Activated T-cell treated with anti-CD3 and anti-CD28 coated beads, Interleukin-2, amount 50 U/mL, for 72 hours (primary cell): ENCODE results near the gene SEC14L2. TPM values are rescaled to one million over a fixed set of nuclear protein-coding genes. Genes with fewer than 3 reads are reported as not detected.

Experiments used
- ATAC-seq, 2 donors: fragments of 150-1000 bp; cut with Tn5 transposase; replicated peaks in 1 of 2; 2 replicates each; pipeline ENCODE4 v1.10.0; 2021; ENCODE audit warnings: moderate library complexity in 2 of 2, mild to moderate bottlenecking in 1 of 2
- DNase-seq, 2 donors: peaks; one replicate each; pipeline ENCODE4 v3.0.0; 2021 to 2022; ENCODE audit warnings: mixed read lengths in 1 of 2
- H3K27ac Mint-ChIP-seq: one replicate; pipeline ENCODE4 v1.8.0; 2022; ENCODE audit warnings: mild to moderate bottlenecking, moderate library complexity, mixed read lengths
- H3K27me3 Mint-ChIP-seq: one replicate; pipeline ENCODE4 v1.8.0; 2022; ENCODE audit warnings: low read depth, mixed read lengths
- H3K36me3 Mint-ChIP-seq, 2 donors: one replicate each; pipeline ENCODE4 v1.8.0; 2022; ENCODE audit warnings: mixed read lengths in 2 of 2, mild to moderate bottlenecking in 1 of 2; ENCODE audit not compliant: insufficient read depth in 2 of 2
- H3K4me1 Mint-ChIP-seq: one replicate; pipeline ENCODE4 v1.8.0; 2022; ENCODE audit warnings: low read depth, mixed read lengths
- H3K4me3 Mint-ChIP-seq, 2 donors: one replicate each; pipeline ENCODE4 v1.8.0; 2022; ENCODE audit warnings: mild to moderate bottlenecking in 2 of 2, mixed read lengths in 2 of 2, moderate library complexity in 2 of 2
- H3K9me3 Mint-ChIP-seq, 2 donors: one replicate each; pipeline ENCODE4 v1.8.0; 2022; ENCODE audit warnings: mixed read lengths in 2 of 2
- total RNA-seq, 2 donors: library from RNA; stranded (reverse); gene quantifications; one replicate each; pipeline ENCODE4 v1.2.3, GENCODE V29; 2022

SEC14L2 gene
- total RNA-seq, 2 donors from 2014 or later: 15.3 to 19.0 TPM

DNA sequence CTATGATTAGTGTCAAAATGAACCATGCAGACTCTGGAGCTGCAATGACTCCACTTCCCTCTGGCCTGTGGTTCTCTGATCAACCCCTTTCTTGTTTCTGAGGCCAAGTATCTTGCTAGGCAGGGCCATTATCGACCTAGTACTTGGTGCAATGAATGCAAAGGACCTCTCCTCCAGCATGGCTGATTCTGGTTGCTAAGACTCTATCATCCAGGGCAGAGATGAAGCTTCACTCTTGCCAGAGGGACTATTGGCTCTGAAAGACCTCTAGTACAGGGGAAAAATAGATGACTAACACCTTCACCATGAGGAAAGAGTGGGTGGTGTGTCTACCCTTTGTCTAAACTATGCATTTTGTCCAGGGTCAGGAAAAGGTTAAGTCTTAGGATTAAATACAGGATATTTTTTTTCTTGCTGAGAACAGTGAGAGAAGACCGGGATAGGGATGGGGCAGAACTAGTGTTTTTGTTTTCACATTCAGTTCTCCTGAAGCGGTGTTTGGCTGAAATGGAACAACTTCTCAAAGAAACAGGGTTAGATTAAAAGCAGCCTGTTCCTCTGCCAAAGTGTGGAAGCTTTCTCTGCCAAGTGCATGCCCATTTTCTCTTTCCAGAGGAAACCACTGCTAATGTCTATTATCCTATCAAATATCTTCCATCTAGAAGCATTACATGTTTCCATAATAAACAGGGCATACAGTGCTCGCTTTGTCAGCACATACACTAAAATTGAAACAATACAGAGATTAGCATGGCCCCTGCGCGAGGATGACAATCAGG is 23.7 kb downstream of the SEC14L2 start:
- peaks cover 3 to 26% of the 10 kb centered on the region in 2 donors for H3K36me3 Mint-ChIP-seq
- H3K9me3 Mint-ChIP-seq: no peaks in the 10 kb centered on the region
- DNase-seq: peak in 1 of 2 donors; percentile 14
- H3K4me3 Mint-ChIP-seq: peak overlapping the region; percentile 81 to 97
- H3K27ac Mint-ChIP-seq: peak overlapping the region; percentile 80
- H3K4me1 Mint-ChIP-seq: peaks cover 43% of the 10 kb centered on the region
- no peaks in the 10 kb centered on the region for H3K27me3 Mint-ChIP-seq
- ATAC-seq: no peak

DNA sequence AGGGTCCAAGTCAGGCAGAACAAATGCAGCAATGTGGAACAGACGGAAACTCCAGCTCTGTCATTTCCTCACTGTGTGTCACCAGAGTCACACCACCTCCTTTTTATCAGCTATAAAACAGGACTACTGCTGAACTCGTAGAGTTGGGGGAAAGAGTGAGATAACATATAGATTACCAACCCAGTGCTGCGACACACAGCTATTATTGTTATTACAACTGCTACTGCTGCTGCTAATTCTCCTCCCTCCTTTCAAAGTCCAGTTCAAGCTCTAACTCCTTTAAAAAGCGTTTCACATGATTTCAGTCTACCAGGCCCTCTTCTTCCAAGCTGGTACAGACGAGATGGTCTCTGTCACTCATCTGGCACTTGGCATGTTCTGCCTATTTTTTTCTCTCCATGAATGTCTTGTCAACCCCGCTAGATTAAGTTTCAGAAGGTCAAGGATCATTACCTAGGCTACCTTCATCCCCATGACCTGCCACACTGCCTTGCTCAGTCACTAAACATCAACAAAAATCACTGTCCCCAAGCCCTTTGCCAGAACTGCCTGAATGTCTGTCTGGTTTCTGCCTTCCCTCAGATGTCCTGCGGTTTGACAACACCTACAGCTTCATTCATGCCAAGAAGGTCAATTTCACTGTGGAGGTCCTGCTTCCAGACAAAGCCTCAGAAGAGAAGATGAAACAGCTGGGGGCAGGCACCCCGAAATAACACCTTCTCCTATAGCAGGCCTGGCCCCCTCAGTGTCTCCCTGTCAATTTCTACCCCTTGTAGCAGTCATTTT is 25.1 kb downstream of the SEC14L2 start:
- ATAC-seq: no peak
- Mint-ChIP-seq H3K36me3 (peaks cover 3 to 18% of the 10 kb centered on the region in 2 donors), H3K27me3 (no peaks in the 10 kb centered on the region), H3K9me3 (no peaks in the 10 kb centered on the region), H3K4me1 (peaks cover 54% of the 10 kb centered on the region), H3K27ac (peak overlapping the region; percentile 80), H3K4me3 (peak overlapping the region; percentile 86 to 97)
- no peak for DNase-seq

DNA sequence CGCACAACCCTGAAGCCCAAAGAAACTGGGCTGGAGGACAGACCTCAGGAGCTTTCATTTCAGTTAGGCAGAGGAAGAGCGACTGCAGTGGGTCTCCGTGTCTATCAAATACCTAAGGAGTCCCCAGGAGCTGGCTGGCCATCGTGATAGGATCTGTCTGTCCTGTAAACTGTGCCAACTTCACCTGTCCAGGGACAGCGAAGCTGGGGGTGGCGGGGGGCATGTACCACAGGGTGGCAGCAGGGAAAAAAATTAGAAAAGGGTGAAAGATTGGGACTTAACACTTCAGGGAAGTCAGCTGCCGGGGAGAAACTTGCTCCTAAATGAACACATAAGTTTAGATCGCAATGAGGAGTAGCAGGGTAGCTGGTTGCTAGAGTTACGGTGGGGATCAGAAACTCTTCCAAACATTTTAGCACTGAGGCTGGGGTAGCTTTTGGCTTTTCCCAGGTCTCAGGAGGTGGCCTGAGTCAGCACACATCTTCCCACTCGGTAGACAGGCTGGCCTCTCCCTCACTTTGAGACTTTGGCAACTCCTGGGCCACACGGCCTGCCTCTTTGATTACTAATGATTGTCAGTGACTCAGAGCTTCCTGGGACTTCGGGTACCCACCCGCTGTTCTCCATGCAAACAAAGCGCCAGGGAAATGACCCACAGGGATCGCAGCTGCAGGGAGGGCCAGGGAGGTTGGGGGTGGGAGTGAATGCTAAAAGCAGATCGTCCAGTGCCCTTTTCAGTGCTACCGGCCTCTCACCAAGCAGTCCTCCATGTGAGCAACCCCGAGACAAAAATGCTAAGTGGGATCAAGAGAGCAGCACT is 25.9 kb downstream of the SEC14L2 start:
- peak in 1 of 2 donors; percentile 13 for ATAC-seq
- H3K4me3 Mint-ChIP-seq: peak overlapping the region; percentile 86 to 97
- peak; percentile 44 to 45 for DNase-seq
- H3K9me3 Mint-ChIP-seq: no peaks in the 10 kb centered on the region
- peaks cover 60% of the 10 kb centered on the region for H3K4me1 Mint-ChIP-seq
- peak overlapping the region; percentile 80 for H3K27ac Mint-ChIP-seq
- peaks cover 3 to 18% of the 10 kb centered on the region in 2 donors for H3K36me3 Mint-ChIP-seq
- no peaks in the 10 kb centered on the region for H3K27me3 Mint-ChIP-seq

DNA sequence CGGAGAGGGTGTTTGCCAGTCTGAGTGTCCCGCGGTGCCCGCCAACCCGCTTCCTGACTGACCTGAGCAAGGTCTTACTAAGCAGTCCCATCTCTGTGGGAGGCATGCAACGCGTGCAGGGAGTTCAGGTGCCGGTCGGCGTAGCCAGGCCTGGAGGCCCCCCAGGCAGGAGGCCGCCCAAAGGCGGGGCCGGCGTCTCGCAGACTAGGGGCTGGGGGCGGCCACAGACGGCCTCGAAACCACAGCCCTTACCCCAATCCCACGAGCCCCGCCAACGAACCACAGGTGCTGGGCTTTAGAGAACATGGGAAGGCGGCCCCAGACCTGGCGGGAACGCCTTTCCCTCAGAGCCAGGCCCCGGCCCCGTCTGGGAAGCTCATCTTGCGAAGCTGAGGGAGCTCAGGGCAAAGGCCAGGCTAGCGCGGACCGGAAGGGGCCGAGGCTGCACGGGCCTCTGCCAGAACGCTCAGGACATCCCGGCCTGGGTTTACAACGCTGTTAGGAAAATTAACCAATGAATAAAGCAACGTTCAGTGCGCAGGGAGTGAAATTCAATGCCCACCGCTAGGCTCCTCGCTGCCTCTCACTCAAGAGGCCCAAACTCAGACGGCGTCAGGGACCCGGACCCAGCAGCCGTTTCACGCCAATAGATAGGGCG is 26.6 kb downstream of the SEC14L2 start:
- no peaks in the 10 kb centered on the region for H3K9me3 Mint-ChIP-seq
- peaks cover 60% of the 10 kb centered on the region for H3K4me1 Mint-ChIP-seq
- peak overlapping the region; percentile 95 for H3K27ac Mint-ChIP-seq
- H3K36me3 Mint-ChIP-seq: peaks cover 2 to 16% of the 10 kb centered on the region in 2 donors
- H3K4me3 Mint-ChIP-seq: peak overlapping the region; percentile 86 to 97
- DNase-seq (peak; percentile 74 to 78), ATAC-seq (peak; percentile 31 to 44)
- H3K27me3 Mint-ChIP-seq: no peaks in the 10 kb centered on the region

DNA sequence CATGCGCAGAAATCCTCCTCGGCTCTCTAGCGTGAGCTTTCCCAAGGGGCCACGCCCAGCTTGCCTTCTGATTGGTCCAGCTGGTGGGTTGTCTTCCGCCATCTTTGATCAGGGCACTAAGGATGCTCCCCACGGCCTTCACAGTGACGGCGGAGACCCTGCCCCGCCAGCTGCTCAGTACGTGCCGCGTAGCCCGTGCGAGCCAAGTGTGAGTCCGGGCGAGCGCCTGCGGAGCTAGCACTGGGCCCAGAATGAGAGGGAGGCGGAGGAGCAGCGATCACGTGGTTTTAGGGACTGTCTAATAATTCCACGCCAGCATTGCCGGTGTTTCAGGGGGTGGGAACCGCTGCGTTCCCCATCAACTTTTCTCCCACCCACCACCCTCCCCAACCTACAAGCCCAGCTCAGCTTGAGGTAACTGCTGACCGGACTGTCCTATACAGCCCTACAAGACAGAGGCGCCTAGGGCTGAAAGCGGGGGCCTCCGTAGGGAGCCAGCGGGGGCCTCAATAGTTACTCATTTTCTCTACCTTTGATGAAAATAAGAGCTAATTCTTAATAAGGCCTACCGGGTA is 27.2 kb downstream of the SEC14L2 start:
- H3K36me3 Mint-ChIP-seq: peaks cover 2 to 18% of the 10 kb centered on the region in 2 donors
- no peaks in the 10 kb centered on the region for H3K27me3 Mint-ChIP-seq
- DNase-seq (peak; percentile 97 to 99), ATAC-seq (peak; percentile 87 to 91)
- H3K4me3 Mint-ChIP-seq: peak overlapping the region; percentile 86 to 97
- peaks cover 60% of the 10 kb centered on the region for H3K4me1 Mint-ChIP-seq
- H3K27ac Mint-ChIP-seq: peak overlapping the region; percentile 95
- no peaks in the 10 kb centered on the region for H3K9me3 Mint-ChIP-seq

DNA sequence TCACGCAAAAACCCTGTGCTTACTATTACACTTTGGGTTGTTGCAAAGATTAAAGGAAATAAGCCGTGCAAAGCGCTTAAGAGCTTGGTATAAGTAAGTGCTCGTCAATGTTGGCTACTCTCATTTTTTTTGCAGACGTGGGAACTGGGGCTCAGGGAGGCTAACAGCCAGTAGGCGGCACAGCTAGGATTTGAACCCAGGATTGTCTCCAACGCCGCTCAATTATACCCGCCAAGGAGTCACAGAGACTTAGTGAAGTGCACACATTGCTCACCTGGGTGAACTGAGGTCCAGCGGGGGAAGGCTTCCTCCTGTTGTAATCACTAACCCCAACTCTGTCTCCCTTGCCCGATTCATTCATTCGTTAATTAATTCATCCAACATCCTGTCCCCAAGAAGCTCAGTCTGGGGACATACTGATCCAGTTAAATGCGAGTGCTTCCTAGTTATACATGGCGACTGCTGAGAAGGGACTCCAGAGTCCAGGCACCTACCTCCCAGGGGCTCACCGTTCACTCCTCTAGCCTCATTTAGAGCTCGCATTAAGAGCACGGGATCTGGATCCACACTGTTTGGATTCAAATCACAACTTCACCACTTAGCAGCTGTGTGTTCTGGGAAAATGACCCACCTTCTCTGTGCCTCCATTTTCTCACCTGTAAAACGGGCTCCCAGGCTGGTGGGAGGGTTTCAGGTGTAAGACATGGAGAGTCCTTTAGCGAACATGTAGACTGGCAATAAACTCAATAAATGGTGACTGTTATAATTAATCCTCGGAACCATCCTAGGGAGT is 27.9 kb downstream of the SEC14L2 start:
- DNase-seq: peak; percentile 21 to 25
- Mint-ChIP-seq H3K27ac (peak overlapping the region; percentile 66), H3K27me3 (no peaks in the 10 kb centered on the region), H3K9me3 (no peaks in the 10 kb centered on the region), H3K36me3 (peaks cover 2 to 14% of the 10 kb centered on the region in 2 donors), H3K4me3 (peak overlapping the region; percentile 86 to 97), H3K4me1 (peaks cover 60% of the 10 kb centered on the region)
- no peak for ATAC-seq

DNA sequence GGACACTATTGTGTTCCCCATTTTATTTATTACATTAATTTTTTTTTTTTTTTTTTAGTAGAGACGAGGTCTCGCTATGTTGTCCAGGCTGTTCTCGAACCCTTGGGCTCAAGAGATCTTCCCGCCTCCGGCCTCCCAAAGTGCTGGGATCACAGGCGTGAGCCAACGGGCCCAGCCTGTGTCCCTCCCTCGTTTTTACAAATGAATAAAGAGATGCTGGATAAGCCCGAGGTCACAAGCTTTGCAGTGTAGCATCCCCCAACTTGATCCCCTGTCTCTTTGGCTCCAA is 28.5 kb downstream of the SEC14L2 start:
- no peak for DNase-seq
- peak overlapping the region; percentile 86 to 97 for H3K4me3 Mint-ChIP-seq
- H3K9me3 Mint-ChIP-seq: no peaks in the 10 kb centered on the region
- no peak for ATAC-seq
- H3K27me3 Mint-ChIP-seq: no peaks in the 10 kb centered on the region
- H3K36me3 Mint-ChIP-seq: peaks cover 1 to 10% of the 10 kb centered on the region in 2 donors
- peaks cover 55% of the 10 kb centered on the region for H3K4me1 Mint-ChIP-seq
- peak overlapping the region; percentile 95 for H3K27ac Mint-ChIP-seq

DNA sequence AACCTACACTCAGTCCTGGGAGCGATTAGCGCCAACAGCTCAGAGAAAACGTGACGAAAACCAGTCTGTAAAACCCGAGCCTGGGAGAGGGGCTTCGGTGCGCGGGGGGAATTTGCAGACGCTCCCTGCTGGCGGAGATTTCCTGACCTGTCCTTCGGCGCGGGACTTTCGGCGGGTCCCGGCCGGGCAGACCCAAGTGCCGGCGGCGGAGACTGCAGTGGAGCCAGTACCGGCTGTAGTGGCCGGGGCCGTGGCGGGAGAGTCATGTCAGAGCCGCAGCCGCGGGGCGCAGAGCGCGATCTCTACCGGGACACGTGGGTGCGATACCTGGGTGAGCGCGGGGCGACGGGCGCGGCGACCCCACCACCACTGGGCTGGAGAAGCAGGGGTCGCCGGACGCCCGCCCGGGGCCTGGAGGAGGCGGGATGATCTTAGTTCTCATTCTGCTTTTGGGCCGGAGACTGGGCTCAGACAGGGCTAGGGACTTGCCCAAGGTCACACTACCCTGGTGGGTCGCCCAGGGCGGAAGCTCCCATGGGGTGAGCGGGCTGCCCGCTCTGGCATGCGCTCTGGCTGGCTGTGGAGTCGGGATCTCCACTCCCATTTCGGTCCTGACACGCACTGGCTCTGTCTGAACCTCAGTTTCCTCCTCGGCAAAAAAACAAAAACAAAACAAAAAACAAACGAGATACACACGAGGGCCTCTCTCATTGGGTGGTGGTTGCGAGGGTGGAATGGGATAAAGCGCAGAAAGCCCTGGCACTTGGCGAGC is 29.0 kb downstream of the SEC14L2 start, which contains the start of gene MTFP1:
Gene MTFP1 (plus strand): TSS at position 153 of the 772 bp plus-strand sequence. CDS start 112 bp downstream, at position 265.
- no peaks in the 10 kb centered on the region for H3K9me3 Mint-ChIP-seq
- ATAC-seq (no peak), DNase-seq (peak; percentile 49 to 59)
- no peaks in the 10 kb centered on the region for H3K27me3 Mint-ChIP-seq
- peaks cover 0 to 9% of the 10 kb centered on the region in 2 donors for H3K36me3 Mint-ChIP-seq
- peak within 1 kb of the TSS; percentile 95 for H3K27ac Mint-ChIP-seq
- peak within 1 kb of the TSS; percentile 86 to 97 for H3K4me3 Mint-ChIP-seq
- H3K4me1 Mint-ChIP-seq: peaks cover 50% of the 10 kb centered on the region

DNA sequence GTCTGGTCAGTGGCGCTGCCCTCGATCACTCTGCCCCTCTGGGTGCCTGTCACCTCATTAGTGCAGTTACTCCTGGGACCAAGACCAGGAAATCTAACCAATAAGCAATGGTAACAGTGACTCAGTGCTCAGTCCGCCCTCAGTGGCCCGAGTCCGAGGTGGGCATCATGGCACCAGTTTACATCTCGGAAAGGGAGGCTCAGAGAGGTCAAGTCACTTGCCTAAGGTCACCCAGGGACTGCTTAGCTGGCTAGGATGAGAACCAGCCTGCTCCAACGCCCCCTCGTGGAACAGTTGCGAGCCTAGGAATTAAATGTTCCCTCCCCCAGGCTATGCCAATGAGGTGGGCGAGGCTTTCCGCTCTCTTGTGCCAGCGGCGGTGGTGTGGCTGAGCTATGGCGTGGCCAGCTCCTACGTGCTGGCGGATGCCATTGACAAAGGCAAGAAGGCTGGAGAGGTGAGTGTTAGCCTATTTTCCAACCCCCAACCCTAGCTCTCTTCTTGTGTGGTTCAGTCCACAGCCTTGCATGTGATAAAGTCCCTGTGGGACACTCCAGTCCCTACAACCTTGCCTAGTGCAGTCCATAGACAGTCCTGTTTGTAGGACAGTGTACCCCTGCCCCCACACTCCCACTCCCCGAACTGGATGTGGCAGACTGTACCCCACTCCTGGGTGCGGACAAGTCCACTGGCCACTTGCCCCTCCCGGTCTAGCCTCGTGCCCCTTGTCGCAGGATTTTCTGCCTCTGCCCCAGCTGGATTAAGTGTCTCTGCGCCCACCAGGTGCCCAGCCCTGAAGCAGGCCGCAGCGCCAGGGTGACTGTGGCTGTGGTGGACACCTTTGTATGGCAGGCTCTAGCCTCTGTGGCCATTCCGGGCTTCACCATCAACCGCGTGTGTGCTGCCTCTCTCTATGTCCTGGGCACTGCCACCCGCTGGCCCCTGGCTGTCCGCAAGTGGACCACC is 29.9 kb downstream of the SEC14L2 start:
- Mint-ChIP-seq H3K36me3 (peaks cover 0 to 9% of the 10 kb centered on the region in 2 donors), H3K27ac (peak overlapping the region; percentile 95), H3K9me3 (no peaks in the 10 kb centered on the region), H3K4me1 (peaks cover 41% of the 10 kb centered on the region), H3K27me3 (no peaks in the 10 kb centered on the region), H3K4me3 (peak overlapping the region; percentile 86 to 97)
- ATAC-seq: peak; percentile 35 to 43
- peak; percentile 87 to 90 for DNase-seq

DNA sequence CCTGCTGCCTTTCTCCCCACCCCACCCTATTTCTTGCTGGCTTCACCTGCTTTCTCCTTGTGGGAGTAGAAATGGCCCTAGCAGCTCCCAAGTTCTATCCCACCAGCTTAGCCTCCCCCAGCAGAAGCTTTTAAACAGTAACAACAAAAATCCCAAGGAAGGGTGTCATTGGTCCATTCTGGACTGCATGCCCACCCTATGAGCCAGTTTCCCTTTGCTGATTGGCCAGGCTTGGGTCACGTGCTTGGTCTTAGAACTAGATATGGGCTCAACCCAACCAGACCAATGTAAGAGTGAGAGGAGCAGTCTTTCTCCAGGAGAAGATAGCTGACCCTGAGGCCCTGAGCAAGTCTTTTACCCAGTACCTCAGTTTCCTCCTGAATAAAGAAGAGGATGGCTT is 31.1 kb downstream of the SEC14L2 start:
- H3K9me3 Mint-ChIP-seq: no peaks in the 10 kb centered on the region
- DNase-seq (no peak), ATAC-seq (no peak)
- H3K36me3 Mint-ChIP-seq: peaks cover 0 to 7% of the 10 kb centered on the region in 2 donors
- H3K27ac Mint-ChIP-seq: no peak overlapping the region
- H3K4me3 Mint-ChIP-seq: no peak overlapping the region
- H3K4me1 Mint-ChIP-seq: peaks cover 29% of the 10 kb centered on the region
- no peaks in the 10 kb centered on the region for H3K27me3 Mint-ChIP-seq
